GM12878 (cell line): ENCODE data around the gene B4GALT3. TPM values are rescaled to one million over a fixed set of nuclear protein-coding genes. Genes with fewer than 3 reads are reported as not detected.

Experiments used
- ATAC-seq: fragments of 200-7000 bp; cut with Tn5 transposase; 3 replicates; pipeline ENCODE4 v1.9.1; 2020; ENCODE audit warnings: mild to moderate bottlenecking, moderate library complexity
- BruUV-seq: library from RNA; stranded (reverse); fragments of 400-500 nt; replicated peaks from 2 replicates; lab custom pipeline; 2021; lab: Mats Ljungman, UMichigan
- CTCF ChIA-PET: fragments of 300-600 bp; sonication (Branson Sonifier 250); formaldehyde crosslinking; extraction: SDS; loops from one replicate; lab custom pipeline; 2021; ENCODE audit warnings: inconsistent platforms; lab: Yijun Ruan, JAX
- POLR2A ChIA-PET: fragments of 350-600 bp; formaldehyde crosslinking; extraction: SDS; loops from one replicate; lab custom pipeline; 2021; ENCODE audit warnings: inconsistent platforms; lab: Charles Lee
- RAD21 ChIA-PET: fragments of 300-600 bp; sonication (Branson Sonifier 250); formaldehyde crosslinking; loops from one replicate; lab custom pipeline; 2023; ENCODE audit warnings: antibody characterized with exemption; ENCODE audit not compliant: unreplicated experiment; lab: Charles Lee
- SMC1A ChIA-PET: fragments of 300-600 bp; sonication (Branson Sonifier 250); formaldehyde crosslinking; loops from one replicate; lab custom pipeline; 2023; ENCODE audit not compliant: unreplicated experiment, uncharacterized antibody; lab: Charles Lee
- DNase-seq: peaks from one replicate; pipeline ENCODE4 v3.0.0-alpha.2; 2011; ENCODE audit warnings: low read depth, low spot score
- FAIRE-seq: peaks from 3 replicates; lab custom pipeline; 2011; peaks lifted over from hg19 to GRCh38; lab: Jason Lieb, UNC
- H2AFZ ChIP-seq: 2 replicates; pipeline ENCODE4 v1.6.0; 2011; ENCODE audit warnings: low read depth, low read length, control low read depth; ENCODE audit not compliant: control insufficient read depth
- H3K27ac ChIP-seq: 2 replicates; pipeline ENCODE4 v1.5.1; 2011; ENCODE audit warnings: control low read depth; ENCODE audit not compliant: control insufficient read depth, insufficient read depth
- H3K27me3 ChIP-seq, 2 experiments: replicated peaks in 1 of 2; 2 replicates each; pipeline versions ENCODE4 v1.6.0 to v1.6.1; 2011; ENCODE audit warnings: low read length in 1 of 2; ENCODE audit not compliant: control insufficient read depth in 2 of 2, insufficient read depth in 2 of 2
- H3K36me3 ChIP-seq, 2 experiments: 2 replicates each; pipeline ENCODE4 v1.5.1; 2011; ENCODE audit warnings: low read length in 1 of 2; ENCODE audit not compliant: control insufficient read depth in 2 of 2, insufficient read depth in 2 of 2
- H3K4me1 ChIP-seq: 2 replicates; pipeline ENCODE4 v1.6.1; 2011; ENCODE audit warnings: mild to moderate bottlenecking, low read length, moderate library complexity, mixed read lengths; ENCODE audit not compliant: control insufficient read depth, insufficient read depth
- H3K4me2 ChIP-seq: 2 replicates; pipeline ENCODE4 v1.6.0; 2011; ENCODE audit warnings: control low read depth; ENCODE audit not compliant: control insufficient read depth, insufficient read depth
- H3K4me3 ChIP-seq: fragments of 200-600 bp; sonication (generic); 2 replicates; pipeline ENCODE4 v1.5.1; 2016
- H3K79me2 ChIP-seq: 2 replicates; pipeline ENCODE4 v1.6.0; 2011; ENCODE audit warnings: low read length; ENCODE audit not compliant: control insufficient read depth, insufficient read depth
- H3K9ac ChIP-seq: 2 replicates; pipeline ENCODE4 v1.8.0; 2011; ENCODE audit warnings: low read length, control low read depth, mixed read lengths; ENCODE audit not compliant: control insufficient read depth, insufficient read depth
- H3K9me3 ChIP-seq: replicated peaks from 3 replicates; pipeline ENCODE4 v1.5.1; 2011; ENCODE audit warnings: mild to moderate bottlenecking, low read length; ENCODE audit not compliant: control insufficient read depth, insufficient read depth
- H4K20me1 ChIP-seq: 2 replicates; pipeline ENCODE4 v1.6.0; 2011; ENCODE audit not compliant: control insufficient read depth, insufficient read depth
- CBX5 ChIP-seq: sonication (generic); IDR thresholded peaks from 2 replicates; pipeline ENCODE4 v1.6.1; 2016; ENCODE audit warnings: low read depth, moderate library complexity, mild to moderate bottlenecking, inconsistent platforms
- CHD4 ChIP-seq: fragments of 200-600 bp; sonication (generic); IDR thresholded peaks from 2 replicates; pipeline ENCODE4 v1.6.1; 2016; ENCODE audit warnings: mild to moderate bottlenecking
- LARP7 ChIP-seq: fragments of 450-650 bp; IDR thresholded peaks from 2 replicates; pipeline ENCODE4 v1.6.1; 2017; ENCODE audit warnings: mild to moderate bottlenecking
- NFYB ChIP-seq: IDR thresholded peaks from 2 replicates; pipeline ENCODE4 v1.6.1; 2011; ENCODE audit warnings: low read depth, mild to moderate bottlenecking, low read length, improper control_type of control experiment, moderate library complexity; ENCODE audit not compliant: insufficient read depth
- RAD51 ChIP-seq: fragments of 450-650 bp; IDR thresholded peaks from 2 replicates; pipeline ENCODE4 v1.6.1; 2016; ENCODE audit warnings: moderate library complexity, mild to moderate bottlenecking, inconsistent platforms
- SUPT20H ChIP-seq: IDR thresholded peaks from 2 replicates; pipeline ENCODE4 v1.6.1; 2011; ENCODE audit warnings: low read depth, mild to moderate bottlenecking, low read length, moderate library complexity, borderline replicate concordance; ENCODE audit not compliant: control insufficient read depth
- TCF3 ChIP-seq: IDR thresholded peaks from 2 replicates; pipeline ENCODE4 v1.6.1; 2012; ENCODE audit warnings: low read depth, mild to moderate bottlenecking, low read length, borderline replicate concordance; ENCODE audit not compliant: insufficient read depth
- WGBS: methylation state at CpG from one replicate; pipeline ENCODE4 v1.1.6; 2016; ENCODE audit warnings: low lambda C conversion rate; ENCODE audit not compliant: insufficient replicate concordance, insufficient coverage; ENCODE audit errors: missing lambda C conversion rate; 5-methylcytosine and 5-hydroxymethylcytosine counted together
- in situ Hi-C: fragments of 300-500 bp; cut with MboI; formaldehyde crosslinking; loops from 9 replicates; pipeline ENCODE4 v1.14.3; 2018; ENCODE audit warnings: mixed read lengths
- intact Hi-C: fragments of 100-400 bp; cut with micrococcal nuclease; formaldehyde crosslinking; loops from one replicate; pipeline ENCODE4 v1.14.2; 2022; ENCODE audit not compliant: unreplicated experiment
- polyA plus RNA-seq, 11 experiments: library from polyadenylated mRNA; depleted of rRNA in 4 of 11; unstranded in 6 of 11; stranded (reverse) in 5 of 11; fragments of >200 nt; fragmentation: Nextera tagmentation in 4 of 11; fragmentation: Illumina TruSeq in 1 of 11; extraction: Ambion mirVana in 4 of 11; extraction: Trizol in 1 of 11; gene quantifications; 1 replicate in 1 of 11; 2 replicates in 10 of 11; pipeline versions ENCODE4 v1.2.1 to v1.2.3, GENCODE V29; 2011 to 2016; ENCODE audit warnings: inconsistent platforms in 2 of 11, missing spikeins in 2 of 11, low read depth in 1 of 11
- total RNA-seq, 4 experiments: library from RNA; depleted of rRNA in 3 of 4; stranded (reverse); fragments of >200 nt in 3 of 4; fragmentation: Illumina TruSeq in 1 of 4; extraction: Trizol in 1 of 4; gene quantifications; 2 replicates each; pipeline versions ENCODE4 v1.2.1 to v1.2.3, GENCODE V29; 2013 to 2021

Gene B4GALT3
- total and polyA plus RNA-seq, 10 of the 15 experiments (the other 5 are each of a cell fraction or from before 2014, with no cell fraction given) = 27.1 to 58.9 (median 42.6) TPM

- H4K20me1 ChIP-seq = no peaks in the 10 kb centered on the region
- SMC1A ChIA-PET = no interaction called here
- TF ChIP-seq TCF3 (no peak), LARP7 (no peak), CHD4 (no peak), NFYB (no peak), RAD51 (no peak)
- TF ChIP-seq, all 136 proteins: peak for 0
- RAD21 ChIA-PET = interaction anchor here (1.4 to 1.6 kb wide), 2 partner anchors 18 to 26 kb away, joined by 5 read pairs; partner anchors contain the start of gene TOMM40L
- Histone ChIP-seq H3K9ac (no peak overlapping the region), H3K4me1 (peaks cover 32% of the 10 kb centered on the region), H2AFZ (no peak overlapping the region), H3K27ac (no peak overlapping the region), H3K9me3 (no peaks in the 10 kb centered on the region), H3K79me2 (peaks cover 20% of the 10 kb centered on the region), H3K27me3 (no peaks in the 10 kb centered on the region), H3K4me2 (no peak overlapping the region), H3K4me3 (no peak overlapping the region), H3K36me3 (no peaks in the 10 kb centered on the region)
- no peak for FAIRE-seq
- no peak for ATAC-seq
- POLR2A ChIA-PET = interaction anchor here (0.5 kb wide), 1 partner anchor 18 kb away, joined by 5 read pairs; no protein-coding TSS in a partner anchor
- DNase-seq = no peak
- CTCF ChIA-PET = interaction anchor here (0.6 to 0.7 kb wide), 3 partner anchors 10 to 368 kb away, joined by 3 read pairs; partner anchors contain the start of gene TOMM40L
- intact Hi-C loops = no loop called here
- no TSS peak for BruUV-seq
- WGBS = 77% methylated on average over 3 of the region's 5 CpGs
- in situ Hi-C loops = loop anchor here (10.0 kb wide), 1 partner anchor 545 kb away; the partner anchor contains the start of gene DUSP12
These were observed 22.3 kb upstream of the B4GALT3 start for GRCh38 chr1:161199506-161200139.

- Histone ChIP-seq H3K4me3 (no peak within 1 kb of the TSS), H4K20me1 (no peaks in the 10 kb centered on the region), H3K36me3 (no peaks in the 10 kb centered on the region), H3K9me3 (no peaks in the 10 kb centered on the region), H3K9ac (no peak within 1 kb of the TSS), H3K27me3 (no peaks in the 10 kb centered on the region), H2AFZ (no peak within 1 kb of the TSS), H3K4me2 (no peak within 1 kb of the TSS), H3K4me1 (peaks cover 36% of the 10 kb centered on the region), H3K79me2 (peaks cover 20% of the 10 kb centered on the region), H3K27ac (no peak within 1 kb of the TSS)
- TF ChIP-seq SUPT20H (no peak), CBX5 (no peak)
- no TSS peak for BruUV-seq
- 71% methylated on average over 11 of the region's 11 CpGs for WGBS
- ChIA-PET RAD21 (interaction anchor here (1.4 to 1.6 kb wide), 2 partner anchors 18 to 26 kb away, joined by 5 read pairs; partner anchors contain the start of gene TOMM40L), CTCF (interaction anchor here (0.6 to 1.2 kb wide), 5 partner anchors 9 to 367 kb away, joined by 3 read pairs; partner anchors contain the start of gene TOMM40L), SMC1A (no interaction called here), POLR2A (no interaction called here)
- in situ Hi-C loops (loop anchor here (10.0 kb wide), 1 partner anchor 546 kb away; the partner anchor contains the start of gene DUSP12), intact Hi-C loops (no loop called here)
- ATAC-seq (no peak), DNase-seq (no peak), FAIRE-seq (no peak)
These were observed 21.7 kb upstream of the B4GALT3 start, which contains the start of gene ADAMTS4 for GRCh38 chr1:161198897-161199431. ADAMTS4 (minus strand) TSS chr1:161199054; CDS start chr1:161198627, 427 bp downstream.
